ENCODE results near the gene ELAVL2.

Gene ELAVL2

GRCh38 chr9:23751633-23752032, 74.4 kb downstream of the ELAVL2 start:
- TF ChIP-seq, protein P1, sequence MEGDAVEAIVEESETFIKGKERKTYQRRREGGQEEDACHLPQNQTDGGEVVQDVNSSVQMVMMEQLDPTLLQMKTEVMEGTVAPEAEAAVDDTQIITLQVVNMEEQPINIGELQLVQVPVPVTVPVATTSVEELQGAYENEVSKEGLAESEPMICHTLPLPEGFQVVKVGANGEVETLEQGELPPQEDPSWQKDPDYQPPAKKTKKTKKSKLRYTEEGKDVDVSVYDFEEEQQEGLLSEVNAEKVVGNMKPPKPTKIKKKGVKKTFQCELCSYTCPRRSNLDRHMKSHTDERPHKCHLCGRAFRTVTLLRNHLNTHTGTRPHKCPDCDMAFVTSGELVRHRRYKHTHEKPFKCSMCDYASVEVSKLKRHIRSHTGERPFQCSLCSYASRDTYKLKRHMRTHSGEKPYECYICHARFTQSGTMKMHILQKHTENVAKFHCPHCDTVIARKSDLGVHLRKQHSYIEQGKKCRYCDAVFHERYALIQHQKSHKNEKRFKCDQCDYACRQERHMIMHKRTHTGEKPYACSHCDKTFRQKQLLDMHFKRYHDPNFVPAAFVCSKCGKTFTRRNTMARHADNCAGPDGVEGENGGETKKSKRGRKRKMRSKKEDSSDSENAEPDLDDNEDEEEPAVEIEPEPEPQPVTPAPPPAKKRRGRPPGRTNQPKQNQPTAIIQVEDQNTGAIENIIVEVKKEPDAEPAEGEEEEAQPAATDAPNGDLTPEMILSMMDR (IDR thresholded peaks at IDR 0.05; ENCODE audit: borderline replicate concordance, insufficient read depth, low read depth, low read length) = no peak
- H3K4me3 ChIP-seq (ENCODE audit: low read depth, low read length) = no peak overlapping the region

DNA sequence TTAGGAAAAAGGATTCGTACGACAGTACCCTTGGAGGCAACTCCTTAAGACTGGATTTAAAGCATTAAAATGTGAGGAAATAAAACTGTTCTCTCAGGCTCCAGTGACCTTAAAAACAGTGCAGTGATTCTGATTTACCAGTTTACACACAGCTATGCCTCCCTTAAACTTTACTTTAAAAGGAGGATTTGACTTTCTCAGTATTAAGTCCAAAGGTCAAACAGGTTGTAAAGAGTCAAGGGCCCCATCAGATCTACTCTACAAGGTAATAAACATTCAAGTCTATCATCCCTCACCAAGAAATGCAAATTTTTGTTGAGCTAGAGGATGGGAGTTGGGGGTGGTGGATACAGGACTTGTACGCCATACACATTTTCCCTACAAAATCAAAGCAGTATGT, 75.2 kb downstream of the ELAVL2 start:
- TF ChIP-seq, protein P1 (IDR thresholded peaks at IDR 0.05; ENCODE audit: borderline replicate concordance, insufficient read depth, low read depth, low read length) = no peak
- H3K4me3 ChIP-seq (ENCODE audit: low read depth, low read length) = no peak overlapping the region

DNA sequence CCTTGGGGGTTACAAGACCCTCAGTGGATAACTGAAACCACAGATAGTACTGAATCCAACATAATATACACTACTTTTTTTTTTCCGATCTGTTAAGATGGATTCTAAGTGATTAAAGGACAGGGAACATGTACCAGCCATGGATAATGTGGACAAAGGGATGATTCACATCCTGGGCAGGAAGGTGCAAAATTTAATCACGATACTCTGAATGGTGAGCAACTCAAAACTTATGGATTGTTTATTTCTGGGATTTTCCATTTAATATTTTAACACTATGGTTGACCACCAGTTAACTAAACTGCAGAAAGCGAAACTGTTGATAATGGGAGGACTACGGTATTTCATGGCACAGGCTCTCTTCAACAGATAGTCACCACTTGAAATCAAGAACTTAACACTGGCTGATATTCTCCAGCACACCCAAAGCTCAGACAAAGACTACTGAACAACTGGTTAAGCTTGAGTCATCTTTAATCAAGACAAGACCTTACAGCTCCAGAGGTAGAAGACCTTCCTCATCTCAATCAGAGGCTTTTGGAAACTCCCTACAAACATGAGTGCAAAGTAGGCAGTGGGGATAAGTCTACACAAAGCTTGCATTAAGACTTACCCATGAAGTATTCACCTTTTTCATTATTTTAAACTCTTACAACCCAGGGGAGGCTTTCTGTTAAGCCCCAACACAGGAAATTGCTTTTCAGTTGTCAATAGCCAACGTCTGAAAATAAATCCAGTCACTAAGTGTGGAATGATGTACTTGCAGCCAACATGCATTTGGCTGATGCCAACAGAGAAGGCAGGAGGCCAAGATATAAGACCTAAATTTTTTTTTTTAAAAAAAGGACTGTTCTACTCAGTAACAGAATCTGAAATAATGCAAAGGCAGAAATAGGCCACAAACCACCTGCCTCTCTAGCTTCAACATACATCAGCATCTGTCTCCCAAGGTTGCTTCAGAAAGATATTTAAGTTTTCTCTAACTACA, 78.7 kb downstream of the ELAVL2 start:
- no peak overlapping the region for H3K4me3 ChIP-seq (ENCODE audit: low read depth, low read length)
- TF ChIP-seq, protein P1 (IDR thresholded peaks at IDR 0.05; ENCODE audit: borderline replicate concordance, insufficient read depth, low read depth, low read length) = no peak

- TF ChIP-seq, protein P1 (IDR thresholded peaks at IDR 0.05; ENCODE audit: borderline replicate concordance, insufficient read depth, low read depth, low read length) = no peak
- H3K4me3 ChIP-seq (ENCODE audit: low read depth, low read length) = no peak overlapping the region
These were observed 79.7 kb downstream of the ELAVL2 start for GRCh38 chr9:23746317-23746716.

GRCh38 chr9:23743036-23743435, 83.0 kb downstream of the ELAVL2 start:
- H3K4me3 ChIP-seq (ENCODE audit: low read depth, low read length) = no peak overlapping the region
- TF ChIP-seq, protein P1 (IDR thresholded peaks at IDR 0.05; ENCODE audit: borderline replicate concordance, insufficient read depth, low read depth, low read length) = no peak

- TF ChIP-seq, protein P1 (IDR thresholded peaks at IDR 0.05; ENCODE audit: borderline replicate concordance, insufficient read depth, low read depth, low read length) = no peak
- no peak overlapping the region for H3K4me3 ChIP-seq (ENCODE audit: low read depth, low read length)
These were observed 84.7 kb downstream of the ELAVL2 start for GRCh38 chr9:23741351-23741750.

- TF ChIP-seq, protein P1 (IDR thresholded peaks at IDR 0.05; ENCODE audit: borderline replicate concordance, insufficient read depth, low read depth, low read length) = no peak
- H3K4me3 ChIP-seq (ENCODE audit: low read depth, low read length) = no peak overlapping the region
These were observed 85.5 kb downstream of the ELAVL2 start for GRCh38 chr9:23740531-23740930.

Measured in GM12875 (cell line).